Measurements from ENCODE around the gene FSTL5. TPM values are rescaled to one million over a fixed set of nuclear protein-coding genes. Genes with fewer than 3 reads are reported as not detected.

FSTL5 gene
- total RNA-seq, 1 donor, result not detected

- Histone ChIP-seq H3K79me2 (ENCODE audit: insufficient read depth, low read length) (no peaks in the 10 kb centered on the region), H3K27me3 (ENCODE audit: insufficient read depth, low read length) (no peaks in the 10 kb centered on the region), H3K9me3 (ENCODE audit: low read depth, low read length) (no peaks in the 10 kb centered on the region), H3K4me1 (ENCODE audit: insufficient read depth, low read length) (no peaks in the 10 kb centered on the region), H3K27ac (ENCODE audit: low read depth, low read length) (no peak overlapping the region), H4K20me1 (ENCODE audit: insufficient read depth, low read length) (no peaks in the 10 kb centered on the region), H3K4me3 (ENCODE audit: insufficient read depth, low read length) (no peak overlapping the region), H2AFZ (ENCODE audit: low read length) (no peak overlapping the region), H3K36me3 (ENCODE audit: insufficient read depth, low read length) (no peaks in the 10 kb centered on the region), H3K4me2 (ENCODE audit: insufficient read depth, low read length) (no peak overlapping the region)
- TF ChIP-seq CTCF (IDR thresholded peaks at IDR 0.05; ENCODE audit: extremely low read depth, low read depth, low read length), result no peak
- no peak for DNase-seq (ENCODE audit: insufficient read length, low spot score, missing footprints)
These were observed 521.1 kb downstream of the FSTL5 start for GRCh38 chr4:161642708-161643107.

- no peaks in the 10 kb centered on the region for H3K4me1 ChIP-seq (ENCODE audit: insufficient read depth, low read length)
- no peaks in the 10 kb centered on the region for H3K79me2 ChIP-seq (ENCODE audit: insufficient read depth, low read length)
- no peak overlapping the region for H2AFZ ChIP-seq (ENCODE audit: low read length)
- no peaks in the 10 kb centered on the region for H3K9me3 ChIP-seq (ENCODE audit: low read depth, low read length)
- H3K36me3 ChIP-seq (ENCODE audit: insufficient read depth, low read length), result no peaks in the 10 kb centered on the region
- DNase-seq (ENCODE audit: insufficient read length, low spot score, missing footprints), result no peak
- H3K4me3 ChIP-seq (ENCODE audit: insufficient read depth, low read length), result no peak overlapping the region
- H4K20me1 ChIP-seq (ENCODE audit: insufficient read depth, low read length), result no peaks in the 10 kb centered on the region
- no peaks in the 10 kb centered on the region for H3K27me3 ChIP-seq (ENCODE audit: insufficient read depth, low read length)
- TF ChIP-seq CTCF (IDR thresholded peaks at IDR 0.05; ENCODE audit: extremely low read depth, low read depth, low read length), result no peak
- no peak overlapping the region for H3K27ac ChIP-seq (ENCODE audit: low read depth, low read length)
- no peak overlapping the region for H3K4me2 ChIP-seq (ENCODE audit: insufficient read depth, low read length)
These were observed 533.9 kb downstream of the FSTL5 start for GRCh38 chr4:161629694-161630441.

- no peak for TF ChIP-seq CTCF (IDR thresholded peaks at IDR 0.05; ENCODE audit: extremely low read depth, low read depth, low read length)
- H4K20me1 ChIP-seq (ENCODE audit: insufficient read depth, low read length), result no peaks in the 10 kb centered on the region
These were observed 559.1 kb downstream of the FSTL5 start for GRCh38 chr4:161604516-161605300.

GRCh38 chr4:161601011-161601410, 562.8 kb downstream of the FSTL5 start:
- DNase-seq (ENCODE audit: insufficient read length, low spot score, missing footprints), result no peak
- H3K9me3 ChIP-seq (ENCODE audit: low read depth, low read length), result no peaks in the 10 kb centered on the region
- H3K27ac ChIP-seq (ENCODE audit: low read depth, low read length), result no peak overlapping the region
- H4K20me1 ChIP-seq (ENCODE audit: insufficient read depth, low read length), result no peaks in the 10 kb centered on the region
- no peaks in the 10 kb centered on the region for H3K4me1 ChIP-seq (ENCODE audit: insufficient read depth, low read length)
- H3K4me2 ChIP-seq (ENCODE audit: insufficient read depth, low read length), result no peak overlapping the region
- H3K36me3 ChIP-seq (ENCODE audit: insufficient read depth, low read length), result no peaks in the 10 kb centered on the region
- no peak overlapping the region for H3K4me3 ChIP-seq (ENCODE audit: insufficient read depth, low read length)
- no peaks in the 10 kb centered on the region for H3K27me3 ChIP-seq (ENCODE audit: insufficient read depth, low read length)
- H3K79me2 ChIP-seq (ENCODE audit: insufficient read depth, low read length), result no peaks in the 10 kb centered on the region
- H2AFZ ChIP-seq (ENCODE audit: low read length), result no peak overlapping the region
- TF ChIP-seq CTCF (IDR thresholded peaks at IDR 0.05; ENCODE audit: extremely low read depth, low read depth, low read length), result no peak

More at GRCh38 chr4:161604516-161605300, 559.1 kb downstream of the FSTL5 start:
- Histone ChIP-seq H3K36me3 (ENCODE audit: insufficient read depth, low read length) (no peaks in the 10 kb centered on the region), H3K9me3 (ENCODE audit: low read depth, low read length) (no peaks in the 10 kb centered on the region), H2AFZ (ENCODE audit: low read length) (no peak overlapping the region), H3K27me3 (ENCODE audit: insufficient read depth, low read length) (no peaks in the 10 kb centered on the region), H3K4me1 (ENCODE audit: insufficient read depth, low read length) (no peaks in the 10 kb centered on the region), H3K4me3 (ENCODE audit: insufficient read depth, low read length) (no peak overlapping the region), H3K79me2 (ENCODE audit: insufficient read depth, low read length) (no peaks in the 10 kb centered on the region), H3K27ac (ENCODE audit: low read depth, low read length) (no peak overlapping the region), H3K4me2 (ENCODE audit: insufficient read depth, low read length) (no peak overlapping the region)
- no peak for DNase-seq (ENCODE audit: insufficient read length, low spot score, missing footprints)

All from osteoblast (primary cell).